ENCODE data around the gene PDE4B. TPM values are rescaled to one million over a fixed set of nuclear protein-coding genes. Genes with fewer than 3 reads are reported as not detected.

PDE4B gene
- total and polyA plus RNA-seq, 9 of the 15 experiments (the other 6 are each of a cell fraction or from before 2014, with no cell fraction given): 0.09 TPM; not detected in 8

DNA sequence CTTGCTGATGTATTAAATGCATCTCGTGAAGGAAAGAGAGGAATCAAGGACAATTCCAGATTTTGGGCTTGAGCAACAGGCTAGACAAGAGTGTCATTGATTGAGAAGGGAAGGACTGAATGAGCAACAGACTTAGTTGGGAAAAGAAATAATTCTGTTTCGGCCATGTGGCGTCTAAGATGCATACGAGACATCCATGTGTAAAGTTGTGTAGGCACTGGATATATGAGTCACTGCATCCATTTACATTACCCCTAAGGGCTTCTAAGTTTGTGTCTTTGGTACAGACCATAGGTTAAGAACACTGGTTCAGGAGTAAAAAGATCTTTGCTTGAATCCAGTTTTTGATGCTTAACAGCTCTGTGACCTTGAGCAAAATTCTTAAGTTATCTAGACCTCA, 434.3 kb downstream of the PDE4B start (continued):
- TF ChIP-seq STAT5B (CRISPR knock-in tag; IDR thresholded peaks at IDR 0.05) (no peak), LEF1 (IDR thresholded peaks at IDR 0.05) (no peak), NFE2L1 (tag; IDR thresholded peaks at IDR 0.05; ENCODE audit: borderline replicate concordance, low read depth) (no peak)

DNA sequence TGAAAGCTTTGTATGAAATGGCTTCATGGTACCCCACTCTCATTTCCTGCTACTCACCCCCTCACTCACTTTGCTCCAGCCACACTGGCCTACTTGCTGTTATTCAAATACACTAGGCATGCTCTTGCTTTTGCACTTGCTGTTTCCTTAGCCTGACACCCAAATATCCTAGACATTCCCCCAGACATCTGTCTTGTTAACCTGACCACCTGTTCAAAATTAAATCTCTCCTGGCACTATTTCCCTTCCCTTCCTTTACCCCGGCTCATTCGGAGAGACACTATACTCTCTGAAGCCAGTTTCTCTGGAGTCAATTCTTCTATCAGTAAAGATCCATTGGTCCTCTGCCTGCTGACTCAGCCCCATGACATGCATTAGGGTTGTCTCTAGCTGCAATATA, 435.3 kb downstream of the PDE4B start:
- DNase-seq (ENCODE audit: extremely low read depth in 1 of 4, low spot score in 3 of 4) (no peak), ATAC-seq (no peak), FAIRE-seq (no peak)
- H3K36me3 ChIP-seq (ENCODE audit: control insufficient read depth, insufficient read depth, low read length): no peaks in the 10 kb centered on the region
- H3K27me3 ChIP-seq (ENCODE audit: control insufficient read depth in 2 of 2, insufficient read depth in 2 of 2, low read length in 2 of 2): no peaks in the 10 kb centered on the region; a peak in 1 of 5 replicates
- H3K4me2 ChIP-seq (ENCODE audit: insufficient read depth, low read length): no peak overlapping the region
- intact Hi-C loops (cut with micrococcal nuclease): no loop called here
- H3K79me2 ChIP-seq (ENCODE audit: control insufficient read depth, insufficient read depth, low read length): no peaks in the 10 kb centered on the region
- CTCF ChIA-PET (ENCODE audit: low intra/inter-chr PET ratio): no interaction called here
- no peaks in the 10 kb centered on the region for H3K9me1 ChIP-seq (ENCODE audit: control insufficient read depth, insufficient read depth, low read length)
- H3K9ac ChIP-seq (ENCODE audit: insufficient read depth in 1 of 2, low read depth in 2 of 2, low read length in 2 of 2): no peak overlapping the region
- BruUV-seq (replicated peaks): no TSS peak
- H3K4me3 ChIP-seq: no peak overlapping the region
- POLR2A ChIA-PET: no interaction called here
- TF ChIP-seq CBX1 (IDR thresholded peaks at IDR 0.05; ENCODE audit: low read depth) (no peak), PHB (CRISPR knock-in tag; IDR thresholded peaks at IDR 0.05) (no peak), ZKSCAN8 (CRISPR knock-in tag; IDR thresholded peaks at IDR 0.05) (no peak), ZNF174 (CRISPR knock-in tag; IDR thresholded peaks at IDR 0.05) (no peak)
- no peaks in the 10 kb centered on the region for H3K4me1 ChIP-seq (replicated peaks in 1 of 2; ENCODE audit: control insufficient read depth in 2 of 2, insufficient read depth in 2 of 2, low read length in 2 of 2)
- no peaks in the 10 kb centered on the region for H4K20me1 ChIP-seq (replicated peaks; ENCODE audit: control insufficient read depth, insufficient read depth, low read length)
- in situ Hi-C loops (cut with MboI): loop anchor here (25.0 kb wide), 2 partner anchors 516 to 1166 kb away; no protein-coding TSS in a partner anchor
- no peak overlapping the region for H2AFZ ChIP-seq (ENCODE audit: low read depth, low read length)
- H3K9me3 ChIP-seq (replicated peaks; ENCODE audit: control insufficient read depth, insufficient read depth, low read depth, low read length): no peaks in the 10 kb centered on the region
- H3K27ac ChIP-seq (ENCODE audit: extremely low read depth, low read depth, low read length): no peak overlapping the region
- 10% methylated on average over 2 of the region's 2 CpGs for WGBS (ENCODE audit: insufficient coverage, low coverage, missing lambda C conversion rate)
